Tongue (tissue), 2 donors: ENCODE data around the gene CCR4. TPM values are rescaled to one million over a fixed set of nuclear protein-coding genes. Genes with fewer than 3 reads are reported as not detected.
A peak's percentile ranks its signal among the peaks of the same experiment; 100 is the strongest.
"Not testable (repeated sequence)": the region's sequence is repeated elsewhere in the genome, so short reads cannot be mapped to it uniquely, and the experiment has no call there.

Source experiments
- DNase-seq: peaks from one replicate; pipeline ENCODE4 v3.0.0-alpha.2; 2015
- total RNA-seq: library from RNA; depleted of rRNA; stranded (reverse); fragments of >200 nt; gene quantifications from one replicate; pipeline ENCODE4 v1.2.3, GENCODE V29; 2014

CCR4 gene
- total RNA-seq, 1 donor from 2014 or later = not detected

GRCh38 chr3:32952369-32953077, 1.1 kb downstream of the CCR4 start:
- DNase-seq = no peak

GRCh38 chr3:32954506-32954905, 3.1 kb downstream of the CCR4 start:
- no peak for DNase-seq

- DNase-seq = no peak
These were observed 5.5 kb downstream of the CCR4 start for GRCh38 chr3:32956750-32957570.

- DNase-seq = no peak
These were observed 7.1 kb downstream of the CCR4 start for GRCh38 chr3:32958509-32958908.

GRCh38 chr3:32959371-32959770, 7.9 kb downstream of the CCR4 start:
- peak; percentile 39 for DNase-seq

GRCh38 chr3:32960404-32961170, 9.1 kb downstream of the CCR4 start:
- no peak for DNase-seq

GRCh38 chr3:32961189-32961715, 9.8 kb downstream of the CCR4 start:
- no peak for DNase-seq

GRCh38 chr3:32963871-32964270, 12.4 kb downstream of the CCR4 start:
- DNase-seq = no peak

GRCh38 chr3:32964781-32965180, 13.3 kb downstream of the CCR4 start:
- DNase-seq = not testable (repeated sequence)

- not testable (repeated sequence) for DNase-seq
These were observed 14.3 kb downstream of the CCR4 start for GRCh38 chr3:32965617-32966213.

- DNase-seq = not testable (repeated sequence)
These were observed 15.2 kb downstream of the CCR4 start for GRCh38 chr3:32966627-32967026.

- DNase-seq = no peak
These were observed 16.9 kb downstream of the CCR4 start for GRCh38 chr3:32968166-32968919.

GRCh38 chr3:32968920-32969389, 17.5 kb downstream of the CCR4 start:
- DNase-seq = no peak

GRCh38 chr3:32969656-32970055, 18.2 kb downstream of the CCR4 start:
- no peak for DNase-seq

- DNase-seq = not testable (repeated sequence)
These were observed 19.8 kb downstream of the CCR4 start for GRCh38 chr3:32971291-32971690.

- DNase-seq = no peak
These were observed 21.2 kb downstream of the CCR4 start for GRCh38 chr3:32972482-32973146.

- no peak for DNase-seq
These were observed 22.5 kb downstream of the CCR4 start for GRCh38 chr3:32973982-32974381.

- no peak for DNase-seq
These were observed 24.6 kb downstream of the CCR4 start for GRCh38 chr3:32975891-32976595.

GRCh38 chr3:32977861-32978260, 26.4 kb downstream of the CCR4 start:
- no peak for DNase-seq

GRCh38 chr3:32978331-32978730, 26.9 kb downstream of the CCR4 start:
- no peak for DNase-seq
